ENCODE measurements around the gene LRP5. TPM values are rescaled to one million over a fixed set of nuclear protein-coding genes. Genes with fewer than 3 reads are reported as not detected.

LRP5 gene
- total RNA-seq, 1 donor from 2014 or later, result 54.7 TPM

- no peak for DNase-seq
- Histone ChIP-seq H3K27ac (replicated peaks) (no peak overlapping the region), H3K4me1 (peaks cover 15% of the 10 kb centered on the region), H3K27me3 (ENCODE audit: low read depth) (no peaks in the 10 kb centered on the region), H3K4me3 (no peak overlapping the region), H3K36me3 (peaks cover 33% of the 10 kb centered on the region), H3K9me3 (replicated peaks) (no peaks in the 10 kb centered on the region)
- intact Hi-C loops (cut with micrococcal nuclease), result loop anchor here (10.0 kb wide), 1 partner anchor 194 kb away; no protein-coding TSS in a partner anchor
- no peak for TF ChIP-seq CTCF (IDR thresholded peaks at IDR 0.05; ENCODE audit: borderline replicate concordance)
These were observed 136.2 kb downstream of the LRP5 start for GRCh38 chr11:68448604-68449011.

- no peaks in the 10 kb centered on the region for H3K9me3 ChIP-seq (replicated peaks)
- no peak overlapping the region for H3K4me3 ChIP-seq
- no peak overlapping the region for H3K27ac ChIP-seq (replicated peaks)
- DNase-seq, result no peak
- H3K36me3 ChIP-seq, result peaks cover 33% of the 10 kb centered on the region
- intact Hi-C loops (cut with micrococcal nuclease), result loop anchor here (10.0 kb wide), 1 partner anchor 195 kb away; no protein-coding TSS in a partner anchor
- H3K4me1 ChIP-seq, result peaks cover 10% of the 10 kb centered on the region
- no peak for TF ChIP-seq CTCF (IDR thresholded peaks at IDR 0.05; ENCODE audit: borderline replicate concordance)
- no peaks in the 10 kb centered on the region for H3K27me3 ChIP-seq (ENCODE audit: low read depth)
These were observed 137.6 kb downstream of the LRP5 start for GRCh38 chr11:68449951-68450350.

- peaks cover 32% of the 10 kb centered on the region for H3K36me3 ChIP-seq
- intact Hi-C loops (cut with micrococcal nuclease), result no loop called here
- H3K27me3 ChIP-seq (ENCODE audit: low read depth), result no peaks in the 10 kb centered on the region
- TF ChIP-seq CTCF (IDR thresholded peaks at IDR 0.05; ENCODE audit: borderline replicate concordance), result no peak
- H3K9me3 ChIP-seq (replicated peaks), result no peaks in the 10 kb centered on the region
- H3K4me1 ChIP-seq, result peaks cover 10% of the 10 kb centered on the region
- no peak overlapping the region for H3K27ac ChIP-seq (replicated peaks)
- DNase-seq, result no peak
- H3K4me3 ChIP-seq, result no peak overlapping the region
These were observed 138.3 kb downstream of the LRP5 start for GRCh38 chr11:68450711-68451110.

- no peak overlapping the region for H3K27ac ChIP-seq (replicated peaks)
- intact Hi-C loops (cut with micrococcal nuclease), result no loop called here
- no peaks in the 10 kb centered on the region for H3K27me3 ChIP-seq (ENCODE audit: low read depth)
- no peak overlapping the region for H3K4me3 ChIP-seq
- peaks cover 5% of the 10 kb centered on the region for H3K36me3 ChIP-seq
- H3K4me1 ChIP-seq, result peaks cover 5% of the 10 kb centered on the region
- no peak for TF ChIP-seq CTCF (IDR thresholded peaks at IDR 0.05; ENCODE audit: borderline replicate concordance)
- no peak for DNase-seq
- no peaks in the 10 kb centered on the region for H3K9me3 ChIP-seq (replicated peaks)
These were observed 142.4 kb downstream of the LRP5 start for GRCh38 chr11:68454767-68455166.

GRCh38 chr11:68455485-68455884 lies 143.1 kb downstream of the LRP5 start:
- Histone ChIP-seq H3K27ac (replicated peaks) (no peak overlapping the region), H3K4me1 (peaks cover 7% of the 10 kb centered on the region), H3K27me3 (ENCODE audit: low read depth) (no peaks in the 10 kb centered on the region), H3K9me3 (replicated peaks) (no peaks in the 10 kb centered on the region), H3K4me3 (no peak overlapping the region), H3K36me3 (no peaks in the 10 kb centered on the region)
- DNase-seq, result no peak
- no peak for TF ChIP-seq CTCF (IDR thresholded peaks at IDR 0.05; ENCODE audit: borderline replicate concordance)
- intact Hi-C loops (cut with micrococcal nuclease), result no loop called here

Data from left ventricle myocardium inferior (tissue), 1 donor.